GM12878 (cell line): Measurements from ENCODE around the gene NHLRC4. TPM values are rescaled to one million over a fixed set of nuclear protein-coding genes. Genes with fewer than 3 reads are reported as not detected.

Source experiments
- ATAC-seq: fragments of 200-7000 bp; cut with Tn5 transposase; 3 replicates; pipeline ENCODE4 v1.9.1; 2020; ENCODE audit warnings: mild to moderate bottlenecking, moderate library complexity
- BruUV-seq: library from RNA; stranded (reverse); fragments of 400-500 nt; replicated peaks from 2 replicates; lab custom pipeline; 2021; lab: Mats Ljungman, UMichigan
- CTCF ChIA-PET: fragments of 300-600 bp; sonication (Branson Sonifier 250); formaldehyde crosslinking; extraction: SDS; loops from one replicate; lab custom pipeline; 2021; ENCODE audit warnings: inconsistent platforms; lab: Yijun Ruan, JAX
- POLR2A ChIA-PET: fragments of 350-600 bp; formaldehyde crosslinking; extraction: SDS; loops from one replicate; lab custom pipeline; 2021; ENCODE audit warnings: inconsistent platforms; lab: Charles Lee
- RAD21 ChIA-PET: fragments of 300-600 bp; sonication (Branson Sonifier 250); formaldehyde crosslinking; loops from one replicate; lab custom pipeline; 2023; ENCODE audit warnings: antibody characterized with exemption; ENCODE audit not compliant: unreplicated experiment; lab: Charles Lee
- SMC1A ChIA-PET: fragments of 300-600 bp; sonication (Branson Sonifier 250); formaldehyde crosslinking; loops from one replicate; lab custom pipeline; 2023; ENCODE audit not compliant: unreplicated experiment, uncharacterized antibody; lab: Charles Lee
- DNase-seq: peaks from one replicate; pipeline ENCODE4 v3.0.0-alpha.2; 2011; ENCODE audit warnings: low read depth, low spot score
- FAIRE-seq: peaks from 3 replicates; lab custom pipeline; 2011; peaks lifted over from hg19 to GRCh38; lab: Jason Lieb, UNC
- H2AFZ ChIP-seq: 2 replicates; pipeline ENCODE4 v1.6.0; 2011; ENCODE audit warnings: low read depth, low read length, control low read depth; ENCODE audit not compliant: control insufficient read depth
- H3K27ac ChIP-seq: 2 replicates; pipeline ENCODE4 v1.5.1; 2011; ENCODE audit warnings: control low read depth; ENCODE audit not compliant: control insufficient read depth, insufficient read depth
- H3K27me3 ChIP-seq, 2 experiments: replicated peaks in 1 of 2; 2 replicates each; pipeline versions ENCODE4 v1.6.0 to v1.6.1; 2011; ENCODE audit warnings: low read length in 1 of 2; ENCODE audit not compliant: control insufficient read depth in 2 of 2, insufficient read depth in 2 of 2
- H3K36me3 ChIP-seq, 2 experiments: 2 replicates each; pipeline ENCODE4 v1.5.1; 2011; ENCODE audit warnings: low read length in 1 of 2; ENCODE audit not compliant: control insufficient read depth in 2 of 2, insufficient read depth in 2 of 2
- H3K4me1 ChIP-seq: 2 replicates; pipeline ENCODE4 v1.6.1; 2011; ENCODE audit warnings: mild to moderate bottlenecking, low read length, moderate library complexity, mixed read lengths; ENCODE audit not compliant: control insufficient read depth, insufficient read depth
- H3K4me2 ChIP-seq: 2 replicates; pipeline ENCODE4 v1.6.0; 2011; ENCODE audit warnings: control low read depth; ENCODE audit not compliant: control insufficient read depth, insufficient read depth
- H3K4me3 ChIP-seq: fragments of 200-600 bp; sonication (generic); 2 replicates; pipeline ENCODE4 v1.5.1; 2016
- H3K79me2 ChIP-seq: 2 replicates; pipeline ENCODE4 v1.6.0; 2011; ENCODE audit warnings: low read length; ENCODE audit not compliant: control insufficient read depth, insufficient read depth
- H3K9ac ChIP-seq: 2 replicates; pipeline ENCODE4 v1.8.0; 2011; ENCODE audit warnings: low read length, control low read depth, mixed read lengths; ENCODE audit not compliant: control insufficient read depth, insufficient read depth
- H3K9me3 ChIP-seq: replicated peaks from 3 replicates; pipeline ENCODE4 v1.5.1; 2011; ENCODE audit warnings: mild to moderate bottlenecking, low read length; ENCODE audit not compliant: control insufficient read depth, insufficient read depth
- H4K20me1 ChIP-seq: 2 replicates; pipeline ENCODE4 v1.6.0; 2011; ENCODE audit not compliant: control insufficient read depth, insufficient read depth
- BHLHE40 ChIP-seq, 2 experiments: fragments of 450-650 bp in 1 of 2; IDR thresholded peaks; 2 replicates each; pipeline ENCODE4 v1.6.1; 2011 to 2017; ENCODE audit warnings: low read depth in 2 of 2, borderline replicate concordance in 1 of 2, improper control_type of control experiment in 1 of 2, low read length in 1 of 2, mild to moderate bottlenecking in 1 of 2
- CTCF ChIP-seq, 3 experiments: IDR thresholded peaks in 2 of 3; conservative IDR thresholded peaks in 1 of 3; 2 replicates each; pipeline ENCODE4 v1.5.1; 2011; ENCODE audit warnings: low read depth in 3 of 3, low read length in 3 of 3, mild to moderate bottlenecking in 3 of 3, control low read depth in 2 of 3, moderate library complexity in 2 of 3, inconsistent platforms in 1 of 3, mixed read lengths in 1 of 3; ENCODE audit not compliant: control insufficient read depth in 2 of 3, insufficient read depth in 1 of 3; ENCODE audit errors: extremely low read depth in 1 of 3
- E2F8 ChIP-seq: fragments of 450-650 bp; IDR thresholded peaks from 2 replicates; pipeline ENCODE4 v1.6.1; 2018; ENCODE audit warnings: mild to moderate bottlenecking, low read depth, moderate library complexity; ENCODE audit not compliant: partially characterized antibody
- EED ChIP-seq: sonication (generic); IDR thresholded peaks from 2 replicates; pipeline ENCODE4 v1.6.1; 2016; ENCODE audit warnings: antibody characterized with exemption, low read depth
- KAT2A ChIP-seq: conservative IDR thresholded peaks from 2 replicates; pipeline ENCODE4 v1.6.1; 2011; ENCODE audit warnings: low read depth, low read length; ENCODE audit not compliant: control insufficient read depth
- MEF2B ChIP-seq: fragments of 450-650 bp; IDR thresholded peaks from 2 replicates; pipeline ENCODE4 v1.6.1; 2018; ENCODE audit warnings: mild to moderate bottlenecking, moderate library complexity; ENCODE audit not compliant: partially characterized antibody, poor library complexity, severe bottlenecking
- MTA3 ChIP-seq: IDR thresholded peaks from 2 replicates; pipeline ENCODE4 v1.6.1; 2012; ENCODE audit warnings: low read length, inconsistent platforms, borderline replicate concordance
- NFYB ChIP-seq: IDR thresholded peaks from 2 replicates; pipeline ENCODE4 v1.6.1; 2011; ENCODE audit warnings: low read depth, mild to moderate bottlenecking, low read length, improper control_type of control experiment, moderate library complexity; ENCODE audit not compliant: insufficient read depth
- WGBS: methylation state at CpG from one replicate; pipeline ENCODE4 v1.1.6; 2016; ENCODE audit warnings: low lambda C conversion rate; ENCODE audit not compliant: insufficient replicate concordance, insufficient coverage; ENCODE audit errors: missing lambda C conversion rate; 5-methylcytosine and 5-hydroxymethylcytosine counted together
- in situ Hi-C: fragments of 300-500 bp; cut with MboI; formaldehyde crosslinking; loops from 9 replicates; pipeline ENCODE4 v1.14.3; 2018; ENCODE audit warnings: mixed read lengths
- intact Hi-C: fragments of 100-400 bp; cut with micrococcal nuclease; formaldehyde crosslinking; loops from one replicate; pipeline ENCODE4 v1.14.2; 2022; ENCODE audit not compliant: unreplicated experiment
- polyA plus RNA-seq, 11 experiments: library from polyadenylated mRNA; depleted of rRNA in 4 of 11; unstranded in 6 of 11; stranded (reverse) in 5 of 11; fragments of >200 nt; fragmentation: Nextera tagmentation in 4 of 11; fragmentation: Illumina TruSeq in 1 of 11; extraction: Ambion mirVana in 4 of 11; extraction: Trizol in 1 of 11; gene quantifications; 1 replicate in 1 of 11; 2 replicates in 10 of 11; pipeline versions ENCODE4 v1.2.1 to v1.2.3, GENCODE V29; 2011 to 2016; ENCODE audit warnings: inconsistent platforms in 2 of 11, missing spikeins in 2 of 11, low read depth in 1 of 11
- total RNA-seq, 4 experiments: library from RNA; depleted of rRNA in 3 of 4; stranded (reverse); fragments of >200 nt in 3 of 4; fragmentation: Illumina TruSeq in 1 of 4; extraction: Trizol in 1 of 4; gene quantifications; 2 replicates each; pipeline versions ENCODE4 v1.2.1 to v1.2.3, GENCODE V29; 2013 to 2021

The NHLRC4 gene
- total and polyA plus RNA-seq, 10 of the 15 experiments (the other 5 are each of a cell fraction or from before 2014, with no cell fraction given), result 0.07 to 1.1 (median 0.57) TPM; not detected in 3

- Histone ChIP-seq H3K4me1 (no peaks in the 10 kb centered on the region), H3K9me3 (no peaks in the 10 kb centered on the region), H4K20me1 (no peaks in the 10 kb centered on the region), H3K4me2 (no peak overlapping the region), H3K36me3 (no peaks in the 10 kb centered on the region; a peak in 2 of 4 replicates), H3K4me3 (no peak overlapping the region), H3K27ac (no peak overlapping the region), H2AFZ (no peak overlapping the region), H3K79me2 (no peaks in the 10 kb centered on the region), H3K9ac (no peak overlapping the region), H3K27me3 (no peaks in the 10 kb centered on the region)
- intact Hi-C loops (no loop called here), in situ Hi-C loops (no loop called here)
- ChIA-PET RAD21 (no interaction called here), CTCF (interaction anchor here (0.7 to 1.0 kb wide), 2 partner anchors 60 to 136 kb away, joined by 3 to 4 read pairs; partner anchors contain the start of gene METTL26), POLR2A (interaction anchor here (0.6 kb wide), 1 partner anchor 628 kb away, joined by 3 read pairs; no protein-coding TSS in a partner anchor), SMC1A (interaction anchor here (0.6 kb wide), 1 partner anchor 87 kb away, joined by 3 read pairs; no protein-coding TSS in a partner anchor)
- 61% methylated on average over 8 of the region's 8 CpGs for WGBS
- ATAC-seq, result peak; percentile 30; the same call in 1 of the 3 replicates
- FAIRE-seq, result no peak
- DNase-seq, result no peak
- BruUV-seq, result no TSS peak
- TF ChIP-seq CTCF (IDR thresholded peaks at IDR 0.05 in 2 of 3, conservative IDR thresholded peaks at IDR 0.05 in 1 of 3; ENCODE audit: control insufficient read depth in 2 of 3, extremely low read depth in 1 of 3, insufficient read depth in 1 of 3, low read depth in 3 of 3, low read length in 3 of 3) (peak in 1 of 3 experiments; percentile 11; a peak in 1 of 6 replicates), MTA3 (no peak)
Measured at GRCh38 chr16:576823-577201, 10.0 kb downstream of the NHLRC4 start.

GRCh38 chr16:577796-578195 lies 11.0 kb downstream of the NHLRC4 start:
- WGBS, result 82% methylated on average over 13 of the region's 13 CpGs
- no peak overlapping the region for H3K4me2 ChIP-seq
- ATAC-seq, result no peak
- DNase-seq, result no peak
- no peak overlapping the region for H3K4me3 ChIP-seq
- in situ Hi-C loops (no loop called here), intact Hi-C loops (no loop called here)
- H3K36me3 ChIP-seq, result no peaks in the 10 kb centered on the region; a peak in 2 of 4 replicates
- H3K9ac ChIP-seq, result no peak overlapping the region
- H2AFZ ChIP-seq, result no peak overlapping the region
- no peaks in the 10 kb centered on the region for H3K79me2 ChIP-seq
- no peak overlapping the region for H3K27ac ChIP-seq
- no peaks in the 10 kb centered on the region for H3K4me1 ChIP-seq
- ChIA-PET CTCF (no interaction called here), RAD21 (no interaction called here), SMC1A (no interaction called here), POLR2A (no interaction called here)
- no peaks in the 10 kb centered on the region for H3K9me3 ChIP-seq
- H4K20me1 ChIP-seq, result no peaks in the 10 kb centered on the region
- FAIRE-seq, result no peak
- no TSS peak for BruUV-seq
- H3K27me3 ChIP-seq, result no peaks in the 10 kb centered on the region
- TF ChIP-seq MEF2B (no peak), E2F8 (no peak), EED (no peak), CTCF (IDR thresholded peaks at IDR 0.05 in 2 of 3, conservative IDR thresholded peaks at IDR 0.05 in 1 of 3; ENCODE audit: control insufficient read depth in 2 of 3, extremely low read depth in 1 of 3, insufficient read depth in 1 of 3, low read depth in 3 of 3, low read length in 3 of 3) (no peak), BHLHE40 (IDR thresholded peaks at IDR 0.05; ENCODE audit: borderline replicate concordance in 1 of 2, low read depth in 2 of 2, low read length in 1 of 2) (no peak), KAT2A (no peak), NFYB (no peak)
